Measurements from ENCODE around the gene DPP6.
"Not testable (repeated sequence)": the region's sequence is repeated elsewhere in the genome, so short reads cannot be mapped to it uniquely, and the experiment has no call there.

The DPP6 gene

DNA sequence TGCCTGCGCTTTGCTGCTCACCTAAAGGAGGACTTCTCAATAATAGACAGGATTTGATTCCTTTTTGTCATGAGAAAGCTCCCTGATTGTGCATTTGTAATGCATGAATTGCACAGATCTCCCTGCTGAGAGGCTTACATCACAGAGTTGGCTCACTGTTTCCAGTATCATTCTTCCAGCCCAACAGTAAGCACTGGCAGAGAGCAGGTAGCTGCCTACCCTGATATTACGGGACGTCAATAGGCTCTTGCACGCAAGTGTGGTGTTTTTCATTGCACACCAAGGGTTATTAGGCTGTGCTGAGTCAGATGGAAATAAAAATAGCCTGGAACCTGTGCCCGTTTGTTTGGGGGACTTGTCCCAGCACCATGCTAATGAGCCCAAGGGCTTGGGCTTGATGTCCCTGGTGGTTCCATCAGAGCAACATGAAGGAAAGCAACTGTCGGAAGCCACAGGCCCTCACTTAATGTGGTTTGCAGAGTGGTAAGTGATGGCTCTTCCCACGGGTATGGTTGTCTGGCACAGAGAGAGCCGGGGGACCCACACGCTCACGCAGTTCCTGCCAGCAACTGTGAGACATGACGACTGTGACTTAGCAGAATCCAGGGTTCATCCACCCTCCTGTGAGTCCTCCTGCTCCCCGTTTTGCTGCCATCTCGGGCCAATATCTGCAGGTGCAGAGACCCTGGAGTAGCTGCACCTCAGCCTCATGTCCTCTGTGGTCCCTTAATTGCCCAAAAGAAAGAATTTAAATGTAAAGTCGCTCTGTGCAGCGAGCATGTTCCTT is 20.4 kb downstream of the DPP6 start:
- DNase-seq (ENCODE audit: low spot score), result not testable (repeated sequence)

DNA sequence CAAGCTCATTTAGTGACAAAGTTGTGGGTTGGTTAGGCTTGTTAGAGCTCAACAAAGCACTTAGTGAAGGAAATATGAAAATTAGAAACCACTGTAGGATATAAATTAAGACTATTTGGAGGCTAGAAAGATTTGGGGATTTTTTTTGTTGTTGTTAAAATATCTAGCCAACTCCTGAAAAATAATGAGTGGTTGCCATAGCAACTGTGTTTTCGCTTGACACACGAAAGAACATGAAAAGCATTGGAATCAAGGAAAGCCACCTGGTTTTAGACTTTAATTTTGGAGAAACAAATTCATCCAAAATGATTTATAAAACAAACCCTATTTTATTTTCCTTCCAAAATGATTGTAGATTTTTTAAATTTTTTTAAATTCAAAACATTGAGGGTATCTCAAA is 26.3 kb downstream of the DPP6 start:
- not testable (repeated sequence) for DNase-seq (ENCODE audit: low spot score)

GRCh38 chr7:154080249-154080648 is 28.1 kb downstream of the DPP6 start:
- not testable (repeated sequence) for DNase-seq (ENCODE audit: low spot score)

- DNase-seq (ENCODE audit: low spot score), result not testable (repeated sequence)
Measured at GRCh38 chr7:154087037-154087725, 35.0 kb downstream of the DPP6 start.

- not testable (repeated sequence) for DNase-seq (ENCODE audit: low spot score)
Measured at GRCh38 chr7:154092093-154092492, 39.9 kb downstream of the DPP6 start.

GRCh38 chr7:154095201-154095600 is 43.0 kb downstream of the DPP6 start:
- not testable (repeated sequence) for DNase-seq (ENCODE audit: low spot score)

DNA sequence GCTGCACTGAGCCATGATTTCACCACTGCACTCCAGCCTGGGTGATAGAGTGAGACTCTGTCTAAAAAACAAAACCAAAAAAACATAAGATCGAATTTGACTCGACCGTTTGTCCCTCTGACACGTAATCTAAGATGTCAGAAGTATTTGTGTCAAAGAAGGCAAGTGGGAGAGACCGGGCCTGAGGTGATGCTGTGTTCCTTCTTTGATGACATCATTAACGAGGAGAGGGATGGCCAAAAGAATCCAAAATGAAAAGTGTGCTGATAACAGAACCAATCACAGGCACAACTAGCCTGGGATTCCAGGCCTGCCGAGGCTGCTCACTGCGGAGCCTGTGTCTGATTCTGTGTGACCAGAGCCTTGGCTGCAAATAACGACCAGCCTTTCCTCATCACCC is 52.9 kb downstream of the DPP6 start:
- DNase-seq (ENCODE audit: low spot score), result not testable (repeated sequence)

GRCh38 chr7:154109615-154110014 is 57.4 kb downstream of the DPP6 start:
- not testable (repeated sequence) for DNase-seq (ENCODE audit: low spot score)

GRCh38 chr7:154113732-154114351 is 61.6 kb downstream of the DPP6 start:
- not testable (repeated sequence) for DNase-seq (ENCODE audit: low spot score)

GRCh38 chr7:154117411-154118390 is 65.5 kb downstream of the DPP6 start:
- DNase-seq (ENCODE audit: low spot score), result not testable (repeated sequence)

- DNase-seq (ENCODE audit: low spot score), result not testable (repeated sequence)
Measured at GRCh38 chr7:154120825-154121224, 68.6 kb downstream of the DPP6 start.

GRCh38 chr7:154122720-154123119 is 70.5 kb downstream of the DPP6 start:
- not testable (repeated sequence) for DNase-seq (ENCODE audit: low spot score)

GRCh38 chr7:154123397-154123796 is 71.2 kb downstream of the DPP6 start:
- not testable (repeated sequence) for DNase-seq (ENCODE audit: low spot score)

DNA sequence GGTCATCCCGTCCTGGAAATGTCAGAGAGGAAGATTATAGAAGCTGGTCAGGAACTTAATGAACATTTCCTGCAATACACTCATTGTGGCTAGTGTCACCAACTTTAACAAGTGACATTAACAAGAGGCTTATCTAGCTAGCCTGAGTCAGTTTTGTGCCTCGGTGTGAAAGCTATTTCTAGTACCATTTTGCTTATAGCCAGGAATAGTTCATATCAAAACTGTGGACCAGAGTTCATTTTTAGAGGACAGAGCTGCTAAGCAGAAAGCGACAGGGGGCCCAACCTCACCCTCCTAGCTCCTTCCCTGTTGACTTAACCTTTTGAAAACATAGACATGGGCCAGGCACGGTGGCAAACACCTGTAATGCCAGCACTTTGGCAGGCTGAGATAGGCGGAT is 76.9 kb downstream of the DPP6 start:
- not testable (repeated sequence) for DNase-seq (ENCODE audit: low spot score)

GRCh38 chr7:154132617-154133016 is 80.4 kb downstream of the DPP6 start:
- not testable (repeated sequence) for DNase-seq (ENCODE audit: low spot score)

DNA sequence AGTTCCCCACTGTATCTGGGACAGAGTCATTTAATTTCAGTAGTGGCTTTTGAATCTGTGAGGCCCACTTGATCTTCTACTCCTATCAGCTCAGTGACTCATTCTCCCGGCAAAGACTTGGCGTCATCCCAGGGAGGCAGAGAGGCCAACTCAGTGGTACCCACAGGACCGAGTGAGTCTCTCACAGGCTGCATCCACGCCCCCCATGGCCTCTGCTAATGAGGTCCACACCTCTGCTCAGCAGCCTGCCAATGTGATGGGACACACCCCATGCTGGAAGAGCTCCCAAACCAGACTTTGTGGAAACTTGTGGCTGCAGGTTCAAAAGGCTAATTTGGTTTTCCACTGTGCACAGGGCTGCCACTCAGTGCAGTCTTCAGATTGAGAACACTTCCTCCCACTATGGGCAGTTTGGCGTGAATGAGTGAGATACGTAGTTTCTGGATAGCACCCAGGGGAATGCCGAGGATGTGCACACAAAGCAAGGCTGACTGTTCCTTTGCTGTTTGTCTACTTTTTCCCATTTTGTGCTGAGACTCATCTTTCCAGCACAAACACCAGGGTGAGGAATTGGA is 81.6 kb downstream of the DPP6 start:
- not testable (repeated sequence) for DNase-seq (ENCODE audit: low spot score)

- DNase-seq (ENCODE audit: low spot score), result not testable (repeated sequence)
Measured at GRCh38 chr7:154134698-154135097, 82.5 kb downstream of the DPP6 start.

GRCh38 chr7:154135646-154136045 is 83.4 kb downstream of the DPP6 start:
- DNase-seq (ENCODE audit: low spot score), result not testable (repeated sequence)

DNA sequence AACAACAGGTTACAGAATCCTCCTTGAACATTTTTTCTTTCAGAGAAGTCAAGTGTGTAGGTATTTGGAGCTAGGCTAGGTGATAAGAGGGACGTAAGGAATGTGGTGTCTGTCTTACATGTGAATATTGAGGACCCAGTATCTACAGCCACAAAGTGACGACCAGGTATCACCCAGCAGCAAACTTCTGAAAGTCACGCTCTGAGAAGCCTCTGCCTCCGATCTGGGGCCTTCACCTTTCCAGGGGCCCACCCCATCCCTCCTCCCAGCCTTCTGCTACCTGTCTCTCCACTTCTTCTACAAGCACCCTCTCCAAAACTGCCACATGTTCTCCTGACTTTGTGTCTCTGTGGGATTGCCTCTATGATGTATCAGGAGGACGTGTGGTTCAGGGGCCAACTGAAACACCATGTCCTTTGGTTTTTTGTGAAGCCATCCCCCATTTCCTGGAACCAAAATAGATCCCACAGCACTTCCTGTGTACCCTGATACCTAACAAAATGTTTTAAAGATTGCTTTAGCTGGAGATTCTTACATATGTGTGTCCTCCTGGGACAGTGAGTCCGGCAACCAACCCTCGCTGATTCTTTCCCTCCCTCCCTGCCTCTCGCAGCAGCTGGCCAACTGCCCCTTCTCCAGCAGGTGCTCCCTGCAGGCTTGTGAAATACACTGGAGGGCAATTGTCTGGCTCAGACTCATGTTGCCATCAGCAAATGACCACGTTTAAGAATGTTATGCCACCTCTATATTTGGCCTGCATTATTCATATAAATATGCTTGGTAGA is 93.9 kb downstream of the DPP6 start:
- DNase-seq (ENCODE audit: low spot score), result not testable (repeated sequence)

DNA sequence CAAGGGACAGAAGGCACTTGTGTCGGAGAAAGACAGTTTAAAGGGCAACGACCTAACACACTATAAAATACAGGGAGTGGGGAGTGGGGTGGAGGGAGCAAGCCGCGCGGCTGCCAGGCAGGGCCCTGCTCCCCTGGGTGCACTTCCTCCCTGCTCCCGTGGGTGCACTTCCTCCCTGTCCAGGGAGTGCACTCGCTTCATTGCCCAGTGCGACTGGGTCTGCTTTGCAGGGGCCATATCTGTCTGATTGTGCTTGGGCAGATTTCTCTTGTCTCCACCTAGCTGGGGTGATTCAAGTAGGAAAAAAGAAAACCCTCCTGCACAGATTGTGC is 94.5 kb downstream of the DPP6 start:
- DNase-seq (ENCODE audit: low spot score), result not testable (repeated sequence)

All from left forelimb (tissue), 1 donor.